Activated CD4-positive, alpha-beta memory T cell treated with anti-CD3 and anti-CD28 coated beads for 36 hours (primary cell): Measurements from ENCODE around the gene DACT2. TPM values are rescaled to one million over a fixed set of nuclear protein-coding genes. Genes with fewer than 3 reads are reported as not detected.
"Not testable (repeated sequence)": the region's sequence is repeated elsewhere in the genome, so short reads cannot be mapped to it uniquely, and the experiment has no call there.

Source experiments
- CTCF ChIA-PET: fragments of 350-600 bp; sonication (Branson Sonifier 250); formaldehyde crosslinking; loops from one replicate; lab custom pipeline; 2021; ENCODE audit warnings: antibody characterized with exemption, inconsistent platforms; lab: Charles Lee
- POLR2A ChIA-PET: fragments of 350-600 bp; sonication (Branson Sonifier 250); formaldehyde crosslinking; loops from one replicate; lab custom pipeline; 2021; ENCODE audit warnings: antibody characterized with exemption; lab: Charles Lee
- DNase-seq: peaks from one replicate; pipeline ENCODE4 v3.0.0-alpha.2; 2020
- H3K27ac Mint-ChIP-seq: one replicate; pipeline ENCODE4 v1.8.0; 2021; ENCODE audit warnings: mixed read lengths
- H3K27me3 Mint-ChIP-seq: one replicate; pipeline ENCODE4 v1.8.0; 2021; ENCODE audit warnings: mixed read lengths
- H3K36me3 Mint-ChIP-seq: one replicate; pipeline ENCODE4 v1.8.0; 2021; ENCODE audit warnings: mixed read lengths
- H3K4me1 Mint-ChIP-seq: one replicate; pipeline ENCODE4 v1.8.0; 2021; ENCODE audit warnings: low read depth, mixed read lengths
- H3K4me3 Mint-ChIP-seq: one replicate; pipeline ENCODE4 v1.8.0; 2021; ENCODE audit warnings: mild to moderate bottlenecking, mixed read lengths
- H3K9me3 Mint-ChIP-seq: one replicate; pipeline ENCODE4 v1.8.0; 2021; ENCODE audit warnings: mixed read lengths
- intact Hi-C: fragments of 100-400 bp; cut with micrococcal nuclease; formaldehyde crosslinking; loops from one replicate; pipeline ENCODE4 v1.15.1; 2023
- total RNA-seq, 2 experiments: library from RNA; stranded (reverse); gene quantifications; one replicate each; pipeline ENCODE4 v1.2.3, GENCODE V29; 2021

Gene DACT2
- total RNA-seq, 2 experiments from 2014 or later: not detected

- ChIA-PET POLR2A (no interaction called here), CTCF (no interaction called here)
- Mint-ChIP-seq H3K4me1 (no peaks in the 10 kb centered on the region), H3K27ac (no peak overlapping the region), H3K36me3 (no peaks in the 10 kb centered on the region), H3K9me3 (no peaks in the 10 kb centered on the region), H3K27me3 (peaks cover 9% of the 10 kb centered on the region), H3K4me3 (no peak overlapping the region)
- no peak for DNase-seq
- intact Hi-C loops: no loop called here
Observed at GRCh38 chr6:168270274-168271172, 49.1 kb downstream of the DACT2 start.

GRCh38 chr6:168269455-168270243, 49.9 kb downstream of the DACT2 start:
- H3K4me1 Mint-ChIP-seq: no peaks in the 10 kb centered on the region
- ChIA-PET POLR2A (no interaction called here), CTCF (no interaction called here)
- intact Hi-C loops: no loop called here
- no peak for DNase-seq
- no peaks in the 10 kb centered on the region for H3K9me3 Mint-ChIP-seq
- H3K27me3 Mint-ChIP-seq: peaks cover 7% of the 10 kb centered on the region
- no peaks in the 10 kb centered on the region for H3K36me3 Mint-ChIP-seq
- H3K4me3 Mint-ChIP-seq: no peak overlapping the region
- H3K27ac Mint-ChIP-seq: no peak overlapping the region

GRCh38 chr6:168268755-168269154, 50.8 kb downstream of the DACT2 start:
- ChIA-PET CTCF (no interaction called here), POLR2A (no interaction called here)
- no peaks in the 10 kb centered on the region for H3K4me1 Mint-ChIP-seq
- H3K27me3 Mint-ChIP-seq: peaks cover 4% of the 10 kb centered on the region
- no peak overlapping the region for H3K27ac Mint-ChIP-seq
- no peaks in the 10 kb centered on the region for H3K9me3 Mint-ChIP-seq
- intact Hi-C loops: no loop called here
- no peak for DNase-seq
- H3K36me3 Mint-ChIP-seq: no peaks in the 10 kb centered on the region
- H3K4me3 Mint-ChIP-seq: no peak overlapping the region

GRCh38 chr6:168267779-168268178, 51.8 kb downstream of the DACT2 start:
- CTCF ChIA-PET, H3K27ac Mint-ChIP-seq, DNase-seq, POLR2A ChIA-PET, H3K9me3 Mint-ChIP-seq, H3K4me3 Mint-ChIP-seq, H3K27me3 Mint-ChIP-seq, H3K36me3 Mint-ChIP-seq, intact Hi-C loops, H3K4me1 Mint-ChIP-seq: not testable (repeated sequence)

GRCh38 chr6:168265827-168266815, 53.5 kb downstream of the DACT2 start:
- Mint-ChIP-seq H3K27me3 (peaks cover under 1% of the 10 kb centered on the region), H3K4me3 (no peak overlapping the region), H3K36me3 (no peaks in the 10 kb centered on the region), H3K27ac (no peak overlapping the region), H3K9me3 (no peaks in the 10 kb centered on the region), H3K4me1 (no peaks in the 10 kb centered on the region)
- CTCF ChIA-PET: no interaction called here
- POLR2A ChIA-PET: no interaction called here
- intact Hi-C loops: no loop called here
- DNase-seq: no peak

GRCh38 chr6:168265394-168265793, 54.2 kb downstream of the DACT2 start:
- Mint-ChIP-seq H3K4me3 (no peak overlapping the region), H3K36me3 (no peaks in the 10 kb centered on the region), H3K9me3 (no peaks in the 10 kb centered on the region), H3K27me3 (peaks cover 4% of the 10 kb centered on the region), H3K4me1 (no peaks in the 10 kb centered on the region), H3K27ac (no peak overlapping the region)
- POLR2A ChIA-PET: no interaction called here
- intact Hi-C loops: no loop called here
- CTCF ChIA-PET: no interaction called here
- no peak for DNase-seq

- Mint-ChIP-seq H3K27ac (no peak overlapping the region), H3K9me3 (no peaks in the 10 kb centered on the region), H3K27me3 (peaks cover 4% of the 10 kb centered on the region), H3K4me3 (no peak overlapping the region), H3K4me1 (no peaks in the 10 kb centered on the region), H3K36me3 (no peaks in the 10 kb centered on the region)
- CTCF ChIA-PET: no interaction called here
- no peak for DNase-seq
- intact Hi-C loops: no loop called here
- POLR2A ChIA-PET: no interaction called here
Observed at GRCh38 chr6:168264593-168265335, 54.8 kb downstream of the DACT2 start.

GRCh38 chr6:168263351-168263905, 56.1 kb downstream of the DACT2 start:
- H3K27me3 Mint-ChIP-seq: peaks cover 7% of the 10 kb centered on the region

GRCh38 chr6:168261234-168261633, 58.3 kb downstream of the DACT2 start:
- ChIA-PET CTCF (no interaction called here), POLR2A (no interaction called here)
- Mint-ChIP-seq H3K27me3 (peaks cover 7% of the 10 kb centered on the region), H3K36me3 (no peaks in the 10 kb centered on the region), H3K4me3 (no peak overlapping the region), H3K9me3 (peaks cover 2% of the 10 kb centered on the region), H3K27ac (no peak overlapping the region), H3K4me1 (no peaks in the 10 kb centered on the region)
- no peak for DNase-seq
- intact Hi-C loops: no loop called here

More at GRCh38 chr6:168263351-168263905, 56.1 kb downstream of the DACT2 start:
- ChIA-PET POLR2A (no interaction called here), CTCF (no interaction called here)
- no peak for DNase-seq
- H3K9me3 Mint-ChIP-seq: no peaks in the 10 kb centered on the region
- intact Hi-C loops: no loop called here
- H3K4me1 Mint-ChIP-seq: no peaks in the 10 kb centered on the region
- H3K36me3 Mint-ChIP-seq: no peaks in the 10 kb centered on the region
- H3K4me3 Mint-ChIP-seq: no peak overlapping the region
- H3K27ac Mint-ChIP-seq: no peak overlapping the region

GRCh38 chr6:168260420-168260987, 59.1 kb downstream of the DACT2 start:
- H3K4me3 Mint-ChIP-seq: no peak overlapping the region
- no peaks in the 10 kb centered on the region for H3K4me1 Mint-ChIP-seq
- intact Hi-C loops: no loop called here
- H3K27ac Mint-ChIP-seq: no peak overlapping the region
- peaks cover 7% of the 10 kb centered on the region for H3K27me3 Mint-ChIP-seq
- no peak for DNase-seq
- peaks cover 9% of the 10 kb centered on the region for H3K9me3 Mint-ChIP-seq
- POLR2A ChIA-PET: no interaction called here
- CTCF ChIA-PET: no interaction called here
- no peaks in the 10 kb centered on the region for H3K36me3 Mint-ChIP-seq

GRCh38 chr6:168258795-168259194, 60.8 kb downstream of the DACT2 start:
- Mint-ChIP-seq H3K9me3 (peaks cover 18% of the 10 kb centered on the region), H3K4me1 (no peaks in the 10 kb centered on the region), H3K27ac (no peak overlapping the region), H3K27me3 (peaks cover 8% of the 10 kb centered on the region), H3K4me3 (no peak overlapping the region), H3K36me3 (no peaks in the 10 kb centered on the region)
- intact Hi-C loops: no loop called here
- POLR2A ChIA-PET: no interaction called here
- no peak for DNase-seq
- CTCF ChIA-PET: no interaction called here
